Adrenal gland (tissue), 12 donors: ENCODE measurements around the gene DCC. TPM values are rescaled to one million over a fixed set of nuclear protein-coding genes. Genes with fewer than 3 reads are reported as not detected.

Experiments used
- DNase-seq, 7 donors: peaks; one replicate each; pipeline ENCODE4 v3.0.0-alpha.2; 2019 to 2020
- H3K27ac ChIP-seq, 5 donors: fragments of 200-600 bp; sonication (generic) in 4 of 5; 1 replicate in 3 of 5; 2 replicates in 2 of 5; pipeline versions ENCODE4 v1.5.1 to v1.8.0; 2016 to 2020; ENCODE audit warnings: mild to moderate bottlenecking in 1 of 5
- H3K27me3 ChIP-seq: fragments of 200-600 bp; 2 replicates; pipeline ENCODE4 v1.8.0; 2021
- H3K36me3 ChIP-seq, 2 donors: fragments of 200-600 bp; replicated peaks in 1 of 2; 1 replicate in 1 of 2; 2 replicates in 1 of 2; pipeline versions ENCODE4 v1.5.1 to v1.8.0; 2018 to 2022
- H3K4me1 ChIP-seq, 2 donors: fragments of 200-600 bp; replicated peaks in 1 of 2; 1 replicate in 1 of 2; 2 replicates in 1 of 2; pipeline versions ENCODE4 v1.5.1 to v1.8.0; 2018 to 2021
- H3K4me3 ChIP-seq, 4 donors: fragments of 200-600 bp; sonication (generic) in 3 of 4; one replicate each; pipeline ENCODE4 v1.5.1; 2016 to 2018
- H3K9me3 ChIP-seq, 3 donors: fragments of 200-600 bp; sonication (generic) in 1 of 3; replicated peaks in 1 of 3; 1 replicate in 2 of 3; 2 replicates in 1 of 3; pipeline versions ENCODE4 v1.5.1 to v1.8.0; 2016 to 2021
- CTCF ChIP-seq, 6 experiments: fragments of 450-650 bp in 4 of 6; fragments of 200-600 bp in 2 of 6; sonication (generic) in 1 of 6; IDR thresholded peaks; 1 replicate in 5 of 6; 2 replicates in 1 of 6; pipeline versions ENCODE4 v1.5.1 to v1.8.0; 2016 to 2021; ENCODE audit warnings: antibody characterized with exemption in 6 of 6, mild to moderate bottlenecking in 2 of 6, moderate library complexity in 1 of 6
- POLR2A ChIP-seq, 2 donors: fragments of 450-650 bp; IDR thresholded peaks; one replicate each; pipeline ENCODE4 v1.6.1; 2017; ENCODE audit warnings: antibody characterized with exemption in 2 of 2, mild to moderate bottlenecking in 2 of 2, moderate library complexity in 1 of 2
- WGBS, 4 donors: extraction: QIAGEN DNeasy Blood & Tissue Kit in 2 of 4; methylation state at CpG; one replicate each; pipeline versions ENCODE4 v1.1.5 to v1.1.7; 2013 to 2017; 5-methylcytosine and 5-hydroxymethylcytosine counted together
- intact Hi-C, 2 donors: fragments of 100-400 bp; cut with DNase I; formaldehyde crosslinking; loops; one replicate each; pipeline versions ENCODE4 v1.14.1 to v1.15.0; 2022 to 2023
- polyA plus RNA-seq, 3 donors: library from polyadenylated mRNA; stranded (reverse); fragments of 200-250 nt in 2 of 3; fragments of 350-450 nt in 1 of 3; fragmentation: Illumina TruSeq in 1 of 3; extraction: RNeasy Lipid Tissue Mini Kit (QIAGEN cat#74804) in 1 of 3; gene quantifications; one replicate each; pipeline ENCODE4 v1.2.3, GENCODE V29; 2013 to 2014
- total RNA-seq, 9 donors: library from RNA; depleted of rRNA in 4 of 9; stranded (reverse); fragments of >200 nt in 4 of 9; fragments of 120-200 nt in 1 of 9; fragmentation: NEBNext Ultra II Directional in 1 of 9; extraction: Animal tissue kit (Norgen Biotek cat#: 25700) in 1 of 9; gene quantifications; one replicate each; pipeline versions ENCODE4 v1.1.0 to v1.2.4, GENCODE V29; 2013 to 2023
- donor health status: healthy with polysubstance abuse.
- donor health status: Bipolar disorder and iron deficiency.
- donor health status: DM: yes; HTN: yes; CAD: no.
- donor health status: DM: no; HTN: no; CAD: no.
- donor health status: DM: no; HTN: no; CAD: no.
- donor health status: DM: yes; HTN: yes; CAD: no.

The DCC gene
- total and polyA plus RNA-seq, 12 donors = 0.33 to 3.5 (median 1.1) TPM; not detected in 1

- Histone ChIP-seq H3K27ac (no peak overlapping the region), H3K4me1 (no peaks in the 10 kb centered on the region), H3K4me3 (no peak overlapping the region), H3K9me3 (no peaks in the 10 kb centered on the region), H3K36me3 (no peaks in the 10 kb centered on the region), H3K27me3 (peaks cover 10% of the 10 kb centered on the region)
- intact Hi-C loops = no loop called here
- no peak for TF ChIP-seq POLR2A (IDR thresholded peaks at IDR 0.05)
- TF ChIP-seq CTCF (IDR thresholded peaks at IDR 0.05) = no peak
- no peak for DNase-seq
- WGBS, 4 donors = 21 to 37% (median 25%) methylated on average over 2 of the region's 2 CpGs
Observed at GRCh38 chr18:52343138-52343537, 3.1 kb downstream of the DCC start.

- no peak for DNase-seq
- Histone ChIP-seq H3K4me3 (no peak overlapping the region), H3K9me3 (no peaks in the 10 kb centered on the region), H3K27me3 (peaks cover 10% of the 10 kb centered on the region), H3K27ac (no peak overlapping the region), H3K36me3 (no peaks in the 10 kb centered on the region), H3K4me1 (no peaks in the 10 kb centered on the region)
- 36 to 46% (median 38%) methylated on average over 6 of the region's 6 CpGs for WGBS, 4 donors
- intact Hi-C loops = no loop called here
- no peak for TF ChIP-seq CTCF (IDR thresholded peaks at IDR 0.05)
- no peak for TF ChIP-seq POLR2A (IDR thresholded peaks at IDR 0.05)
Observed at GRCh38 chr18:52343731-52344340, 3.8 kb downstream of the DCC start.

- H3K4me3 ChIP-seq = no peak overlapping the region
- intact Hi-C loops = no loop called here
Observed at GRCh38 chr18:52344881-52345280, 4.9 kb downstream of the DCC start.

GRCh38 chr18:52345428-52345827 lies 5.4 kb downstream of the DCC start:
- 47 to 56% (median 54%) methylated on average over 4 of the region's 4 CpGs for WGBS, 4 donors
- intact Hi-C loops = no loop called here
- TF ChIP-seq POLR2A (IDR thresholded peaks at IDR 0.05) (no peak), CTCF (IDR thresholded peaks at IDR 0.05) (no peak)
- Histone ChIP-seq H3K27me3 (no peaks in the 10 kb centered on the region), H3K4me3 (no peak overlapping the region), H3K36me3 (no peaks in the 10 kb centered on the region), H3K9me3 (no peaks in the 10 kb centered on the region), H3K27ac (no peak overlapping the region), H3K4me1 (no peaks in the 10 kb centered on the region)
- no peak for DNase-seq

More at GRCh38 chr18:52344881-52345280, 4.9 kb downstream of the DCC start:
- no peak for TF ChIP-seq POLR2A (IDR thresholded peaks at IDR 0.05)
- DNase-seq = no peak
- Histone ChIP-seq H3K36me3 (no peaks in the 10 kb centered on the region), H3K9me3 (no peaks in the 10 kb centered on the region), H3K4me1 (no peaks in the 10 kb centered on the region), H3K27me3 (peaks cover 1% of the 10 kb centered on the region), H3K27ac (no peak overlapping the region)

GRCh38 chr18:52348209-52348608 lies 8.2 kb downstream of the DCC start:
- Histone ChIP-seq H3K36me3 (no peaks in the 10 kb centered on the region), H3K27ac (no peak overlapping the region), H3K27me3 (no peaks in the 10 kb centered on the region), H3K4me1 (no peaks in the 10 kb centered on the region), H3K9me3 (no peaks in the 10 kb centered on the region), H3K4me3 (no peak overlapping the region)
- TF ChIP-seq POLR2A (IDR thresholded peaks at IDR 0.05) = no peak
- TF ChIP-seq CTCF (IDR thresholded peaks at IDR 0.05) = no peak
- 76 to 88% (median 82%) methylated on average over 3 of the region's 3 CpGs for WGBS, 4 donors
- no peak for DNase-seq
- intact Hi-C loops = no loop called here
